ENCODE measurements around the gene EYS.

DNA sequence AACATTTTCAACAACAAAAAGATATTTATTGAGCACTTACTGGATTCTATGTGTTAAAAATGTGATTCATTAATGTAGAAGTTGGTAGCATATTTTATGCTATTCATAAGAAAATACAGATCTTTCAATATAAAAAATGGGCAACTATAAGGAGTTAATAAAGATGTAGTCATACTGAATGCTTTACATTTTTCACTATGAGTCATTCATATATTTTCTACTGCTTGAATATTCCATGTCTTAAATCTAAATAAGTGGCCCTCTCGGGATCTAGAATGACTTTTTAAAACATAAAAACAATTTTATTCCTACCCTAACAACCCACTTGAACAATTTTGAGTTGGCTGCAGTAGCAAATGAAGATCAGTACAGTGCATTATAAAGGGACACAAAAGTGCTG lies 1709.3 kb downstream of the EYS start:
- TF ChIP-seq ZNF674 (CRISPR knock-in tag; IDR thresholded peaks at IDR 0.05; ENCODE audit: low read depth) (no peak), ZNF24 (IDR thresholded peaks at IDR 0.05) (no peak), JUNB (CRISPR knock-in tag; IDR thresholded peaks at IDR 0.05; ENCODE audit: borderline replicate concordance) (no peak), ZNF776 (CRISPR knock-in tag; IDR thresholded peaks at IDR 0.05) (no peak), ZNF30 (CRISPR knock-in tag; IDR thresholded peaks at IDR 0.05) (no peak), ZBTB1 (CRISPR knock-in tag; IDR thresholded peaks at IDR 0.05; ENCODE audit: borderline replicate concordance) (no peak), POLR2AphosphoS5 (IDR thresholded peaks at IDR 0.05; ENCODE audit: low read depth, low read length) (no peak)
- TF ChIP-seq, protein P1, sequence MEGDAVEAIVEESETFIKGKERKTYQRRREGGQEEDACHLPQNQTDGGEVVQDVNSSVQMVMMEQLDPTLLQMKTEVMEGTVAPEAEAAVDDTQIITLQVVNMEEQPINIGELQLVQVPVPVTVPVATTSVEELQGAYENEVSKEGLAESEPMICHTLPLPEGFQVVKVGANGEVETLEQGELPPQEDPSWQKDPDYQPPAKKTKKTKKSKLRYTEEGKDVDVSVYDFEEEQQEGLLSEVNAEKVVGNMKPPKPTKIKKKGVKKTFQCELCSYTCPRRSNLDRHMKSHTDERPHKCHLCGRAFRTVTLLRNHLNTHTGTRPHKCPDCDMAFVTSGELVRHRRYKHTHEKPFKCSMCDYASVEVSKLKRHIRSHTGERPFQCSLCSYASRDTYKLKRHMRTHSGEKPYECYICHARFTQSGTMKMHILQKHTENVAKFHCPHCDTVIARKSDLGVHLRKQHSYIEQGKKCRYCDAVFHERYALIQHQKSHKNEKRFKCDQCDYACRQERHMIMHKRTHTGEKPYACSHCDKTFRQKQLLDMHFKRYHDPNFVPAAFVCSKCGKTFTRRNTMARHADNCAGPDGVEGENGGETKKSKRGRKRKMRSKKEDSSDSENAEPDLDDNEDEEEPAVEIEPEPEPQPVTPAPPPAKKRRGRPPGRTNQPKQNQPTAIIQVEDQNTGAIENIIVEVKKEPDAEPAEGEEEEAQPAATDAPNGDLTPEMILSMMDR (CRISPR knock-in tag; IDR thresholded peaks at IDR 0.05) = no peak
- TF ChIP-seq, protein P2, sequence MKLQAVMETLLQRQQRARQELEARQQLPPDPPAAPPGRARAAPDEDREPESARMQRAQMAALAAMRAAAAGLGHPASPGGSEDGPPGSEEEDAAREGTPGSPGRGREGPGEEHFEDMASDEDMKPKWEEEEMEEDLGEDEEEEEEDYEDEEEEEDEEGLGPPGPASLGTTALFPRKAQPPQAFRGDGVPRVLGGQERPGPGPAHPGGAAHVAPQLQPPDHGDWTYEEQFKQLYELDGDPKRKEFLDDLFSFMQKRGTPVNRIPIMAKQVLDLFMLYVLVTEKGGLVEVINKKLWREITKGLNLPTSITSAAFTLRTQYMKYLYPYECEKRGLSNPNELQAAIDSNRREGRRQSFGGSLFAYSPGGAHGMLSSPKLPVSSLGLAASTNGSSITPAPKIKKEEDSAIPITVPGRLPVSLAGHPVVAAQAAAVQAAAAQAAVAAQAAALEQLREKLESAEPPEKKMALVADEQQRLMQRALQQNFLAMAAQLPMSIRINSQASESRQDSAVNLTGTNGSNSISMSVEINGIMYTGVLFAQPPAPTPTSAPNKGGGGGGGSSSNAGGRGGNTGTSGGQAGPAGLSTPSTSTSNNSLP (IDR thresholded peaks at IDR 0.05; ENCODE audit: low read depth, low read length) = no peak
- TF ChIP-seq, protein P3, sequence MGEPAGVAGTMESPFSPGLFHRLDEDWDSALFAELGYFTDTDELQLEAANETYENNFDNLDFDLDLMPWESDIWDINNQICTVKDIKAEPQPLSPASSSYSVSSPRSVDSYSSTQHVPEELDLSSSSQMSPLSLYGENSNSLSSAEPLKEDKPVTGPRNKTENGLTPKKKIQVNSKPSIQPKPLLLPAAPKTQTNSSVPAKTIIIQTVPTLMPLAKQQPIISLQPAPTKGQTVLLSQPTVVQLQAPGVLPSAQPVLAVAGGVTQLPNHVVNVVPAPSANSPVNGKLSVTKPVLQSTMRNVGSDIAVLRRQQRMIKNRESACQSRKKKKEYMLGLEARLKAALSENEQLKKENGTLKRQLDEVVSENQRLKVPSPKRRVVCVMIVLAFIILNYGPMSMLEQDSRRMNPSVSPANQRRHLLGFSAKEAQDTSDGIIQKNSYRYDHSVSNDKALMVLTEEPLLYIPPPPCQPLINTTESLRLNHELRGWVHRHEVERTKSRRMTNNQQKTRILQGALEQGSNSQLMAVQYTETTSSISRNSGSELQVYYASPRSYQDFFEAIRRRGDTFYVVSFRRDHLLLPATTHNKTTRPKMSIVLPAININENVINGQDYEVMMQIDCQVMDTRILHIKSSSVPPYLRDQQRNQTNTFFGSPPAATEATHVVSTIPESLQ (CRISPR knock-in tag; conservative IDR thresholded peaks at IDR 0.05) = no peak

Data from HepG2 (cell line).